Hematopoietic multipotent progenitor cell treated with erythropoietin and hydrocortisone succinate and interleukin-3 and kit ligand, for 17 days (in vitro differentiated cells): ENCODE data around the gene GREB1L.

Experiments used
- DNase-seq: peaks from one replicate; pipeline ENCODE4 v3.0.0-alpha.2; 2015; ENCODE audit warnings: low spot score

The GREB1L gene

GRCh38 chr18:21450913-21451312 lies 208.9 kb downstream of the GREB1L start:
- DNase-seq = no peak

- DNase-seq = no peak
Observed at GRCh38 chr18:21451851-21452250, 209.8 kb downstream of the GREB1L start.

GRCh38 chr18:21452276-21452780 lies 210.3 kb downstream of the GREB1L start:
- no peak for DNase-seq

GRCh38 chr18:21452796-21453510 lies 210.9 kb downstream of the GREB1L start:
- DNase-seq = no peak

- no peak for DNase-seq
Observed at GRCh38 chr18:21453511-21453901, 211.5 kb downstream of the GREB1L start.

- no peak for DNase-seq
Observed at GRCh38 chr18:21454725-21455124, 212.7 kb downstream of the GREB1L start.

- DNase-seq = no peak
Observed at GRCh38 chr18:21456428-21457178, 214.6 kb downstream of the GREB1L start.

- no peak for DNase-seq
Observed at GRCh38 chr18:21457179-21457535, 215.1 kb downstream of the GREB1L start.

- no peak for DNase-seq
Observed at GRCh38 chr18:21458310-21458709, 216.3 kb downstream of the GREB1L start.

GRCh38 chr18:21458788-21459187 lies 216.8 kb downstream of the GREB1L start:
- no peak for DNase-seq

GRCh38 chr18:21459706-21460286 lies 217.8 kb downstream of the GREB1L start:
- no peak for DNase-seq

GRCh38 chr18:21461460-21461859 lies 219.4 kb downstream of the GREB1L start:
- DNase-seq = no peak

- no peak for DNase-seq
Observed at GRCh38 chr18:21463718-21464117, 221.7 kb downstream of the GREB1L start.

GRCh38 chr18:21468514-21469164 lies 226.6 kb downstream of the GREB1L start:
- DNase-seq = no peak

GRCh38 chr18:21472741-21473140 lies 230.7 kb downstream of the GREB1L start:
- DNase-seq = no peak

GRCh38 chr18:21474621-21475020 lies 232.6 kb downstream of the GREB1L start:
- DNase-seq = no peak

GRCh38 chr18:21479721-21480120 lies 237.7 kb downstream of the GREB1L start:
- DNase-seq = no peak

- no peak for DNase-seq
Observed at GRCh38 chr18:21481739-21482138, 239.7 kb downstream of the GREB1L start.

- DNase-seq = no peak
Observed at GRCh38 chr18:21483051-21483450, 241.0 kb downstream of the GREB1L start.

GRCh38 chr18:21484851-21485636 lies 243.0 kb downstream of the GREB1L start:
- no peak for DNase-seq

GRCh38 chr18:21486905-21487437 lies 244.9 kb downstream of the GREB1L start:
- DNase-seq = no peak
